ENCODE measurements around the gene ADAM10. TPM values are rescaled to one million over a fixed set of nuclear protein-coding genes. Genes with fewer than 3 reads are reported as not detected.

The ADAM10 gene
- polyA plus RNA-seq, 3 donors, result 66.0 to 269 (median 149) TPM

DNA sequence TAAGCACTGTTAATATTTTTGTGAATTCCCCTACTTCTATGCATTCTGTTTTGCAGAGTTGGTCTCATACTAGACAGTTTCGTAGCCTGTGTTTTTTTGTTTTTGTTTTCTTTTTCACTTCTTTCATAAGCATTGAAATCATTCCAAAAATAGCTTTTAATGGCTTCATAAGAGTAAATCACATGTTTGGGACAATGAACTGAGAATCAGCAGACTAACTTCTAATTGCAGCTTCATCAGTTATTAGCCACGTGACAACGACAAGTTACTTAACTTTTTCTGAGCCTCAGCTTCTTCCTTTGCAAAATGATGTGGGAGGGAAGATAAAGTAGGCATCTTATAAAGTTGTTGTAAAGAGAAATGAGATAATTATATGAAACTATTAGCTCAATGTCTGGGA, 193.0 kb downstream of the ADAM10 start:
- H3K27me3 ChIP-seq (ENCODE audit: control insufficient read depth in 2 of 2, insufficient read depth in 2 of 2, low read length in 2 of 2), result no peaks in the 10 kb centered on the region
- H2AFZ ChIP-seq (ENCODE audit: insufficient read depth, low read depth, low read length, poor library complexity, severe bottlenecking), result no peak overlapping the region
- H3K4me3 Mint-ChIP-seq, result no peak overlapping the region
- peaks cover 0 to 2% (median 0%) of the 10 kb centered on the region in 7 donors for H3K9me3 Mint-ChIP-seq
- DNase-seq, result peak in 2 of 3 donors; percentile 29 to 30
- peaks cover 12 to 32% of the 10 kb centered on the region in 2 donors for H3K4me1 ChIP-seq (ENCODE audit: control insufficient read depth in 1 of 2, insufficient read depth in 2 of 2, low read length in 2 of 2)
- H3K36me3 Mint-ChIP-seq, result no peaks in the 10 kb centered on the region
- no peak overlapping the region for H3K27ac Mint-ChIP-seq
- H3K4me3 ChIP-seq (replicated peaks in 1 of 3; ENCODE audit: low read depth in 2 of 3, low read length in 3 of 3), result peak overlapping the region in 1 of 3 experiments; percentile 27
- H3K27me3 Mint-ChIP-seq (ENCODE audit: low read depth in 3 of 3), result peaks cover 1 to 10% (median 2%) of the 10 kb centered on the region in 3 donors
- no peak overlapping the region for H3K27ac ChIP-seq (ENCODE audit: low read depth in 1 of 2, low read length in 2 of 2)
- H3K79me2 ChIP-seq (ENCODE audit: insufficient read depth, low read length), result no peaks in the 10 kb centered on the region
- TF ChIP-seq, protein P1, sequence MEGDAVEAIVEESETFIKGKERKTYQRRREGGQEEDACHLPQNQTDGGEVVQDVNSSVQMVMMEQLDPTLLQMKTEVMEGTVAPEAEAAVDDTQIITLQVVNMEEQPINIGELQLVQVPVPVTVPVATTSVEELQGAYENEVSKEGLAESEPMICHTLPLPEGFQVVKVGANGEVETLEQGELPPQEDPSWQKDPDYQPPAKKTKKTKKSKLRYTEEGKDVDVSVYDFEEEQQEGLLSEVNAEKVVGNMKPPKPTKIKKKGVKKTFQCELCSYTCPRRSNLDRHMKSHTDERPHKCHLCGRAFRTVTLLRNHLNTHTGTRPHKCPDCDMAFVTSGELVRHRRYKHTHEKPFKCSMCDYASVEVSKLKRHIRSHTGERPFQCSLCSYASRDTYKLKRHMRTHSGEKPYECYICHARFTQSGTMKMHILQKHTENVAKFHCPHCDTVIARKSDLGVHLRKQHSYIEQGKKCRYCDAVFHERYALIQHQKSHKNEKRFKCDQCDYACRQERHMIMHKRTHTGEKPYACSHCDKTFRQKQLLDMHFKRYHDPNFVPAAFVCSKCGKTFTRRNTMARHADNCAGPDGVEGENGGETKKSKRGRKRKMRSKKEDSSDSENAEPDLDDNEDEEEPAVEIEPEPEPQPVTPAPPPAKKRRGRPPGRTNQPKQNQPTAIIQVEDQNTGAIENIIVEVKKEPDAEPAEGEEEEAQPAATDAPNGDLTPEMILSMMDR (IDR thresholded peaks at IDR 0.05), result no peak
- peak overlapping the region; percentile 44 for H3K4me2 ChIP-seq (replicated peaks; ENCODE audit: extremely low read depth, low read length, poor library complexity, severe bottlenecking)
- peaks cover 13% of the 10 kb centered on the region for H3K4me1 Mint-ChIP-seq
- WGBS (ENCODE audit: insufficient coverage), result no CpG with 5 or more reads among the region's 3 CpGs
- no peak overlapping the region for H3K9ac ChIP-seq (ENCODE audit: insufficient read depth, low read length, poor library complexity, severe bottlenecking)
- intact Hi-C loops (cut with micrococcal nuclease), result no loop called here
- H4K20me1 ChIP-seq (ENCODE audit: insufficient read depth, low read length), result no peaks in the 10 kb centered on the region
- H3K9me3 ChIP-seq (replicated peaks in 1 of 2; ENCODE audit: control insufficient read depth in 1 of 2, insufficient read depth in 1 of 2, low read length in 2 of 2), result no peaks in the 10 kb centered on the region
- H3K36me3 ChIP-seq (replicated peaks in 1 of 2; ENCODE audit: control insufficient read depth in 1 of 2, insufficient read depth in 2 of 2, low read length in 2 of 2), result no peaks in the 10 kb centered on the region

DNA sequence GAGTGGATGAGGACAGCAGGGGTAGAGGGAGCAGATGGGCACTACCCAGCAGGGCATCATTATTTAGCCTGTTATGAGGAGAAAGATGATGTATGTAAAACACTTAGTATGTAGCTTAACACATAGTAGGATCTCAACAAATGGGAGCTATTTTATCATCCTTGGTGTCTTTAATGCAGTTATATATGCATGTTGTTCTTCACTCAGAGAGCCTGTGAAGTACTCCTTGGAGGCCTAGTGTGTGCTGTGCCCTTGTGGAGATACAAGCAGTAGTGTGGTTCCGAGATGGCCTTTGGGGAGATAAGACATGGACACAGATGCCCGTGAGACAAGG, 193.5 kb downstream of the ADAM10 start:
- Histone ChIP-seq H3K9me3 (replicated peaks in 1 of 2; ENCODE audit: control insufficient read depth in 1 of 2, insufficient read depth in 1 of 2, low read length in 2 of 2) (no peaks in the 10 kb centered on the region), H3K79me2 (ENCODE audit: insufficient read depth, low read length) (no peaks in the 10 kb centered on the region), H3K27ac (ENCODE audit: low read depth in 1 of 2, low read length in 2 of 2) (no peak overlapping the region), H3K27me3 (ENCODE audit: control insufficient read depth in 2 of 2, insufficient read depth in 2 of 2, low read length in 2 of 2) (no peaks in the 10 kb centered on the region), H3K36me3 (replicated peaks in 1 of 2; ENCODE audit: control insufficient read depth in 1 of 2, insufficient read depth in 2 of 2, low read length in 2 of 2) (no peaks in the 10 kb centered on the region), H2AFZ (ENCODE audit: insufficient read depth, low read depth, low read length, poor library complexity, severe bottlenecking) (peak overlapping the region; percentile 12), H3K4me2 (replicated peaks; ENCODE audit: extremely low read depth, low read length, poor library complexity, severe bottlenecking) (peak overlapping the region; percentile 44), H4K20me1 (ENCODE audit: insufficient read depth, low read length) (no peaks in the 10 kb centered on the region), H3K9ac (ENCODE audit: insufficient read depth, low read length, poor library complexity, severe bottlenecking) (no peak overlapping the region), H3K4me1 (ENCODE audit: control insufficient read depth in 1 of 2, insufficient read depth in 2 of 2, low read length in 2 of 2) (peaks cover 15 to 37% of the 10 kb centered on the region in 2 donors), H3K4me3 (replicated peaks in 1 of 3; ENCODE audit: low read depth in 2 of 3, low read length in 3 of 3) (no peak overlapping the region)
- Mint-ChIP-seq H3K4me3 (no peak overlapping the region), H3K9me3 (peaks cover 0 to 2% (median 0%) of the 10 kb centered on the region in 7 donors), H3K27ac (no peak overlapping the region), H3K4me1 (peaks cover 19% of the 10 kb centered on the region), H3K36me3 (no peaks in the 10 kb centered on the region), H3K27me3 (ENCODE audit: low read depth in 3 of 3) (peaks cover 1 to 10% (median 2%) of the 10 kb centered on the region in 3 donors)
- no peak for DNase-seq
- intact Hi-C loops (cut with micrococcal nuclease), result no loop called here
- WGBS (ENCODE audit: insufficient coverage), result no CpG with 5 or more reads among the region's 2 CpGs
- TF ChIP-seq, protein P1 (IDR thresholded peaks at IDR 0.05), result no peak
